HG03064 (cell line): ENCODE data around the gene CYP21A2.
"Not testable (repeated sequence)": the region's sequence is repeated elsewhere in the genome, so short reads cannot be mapped to it uniquely, and the experiment has no call there.

ENCODE experiments used
- ATAC-seq: cut with Tn5 transposase; IDR thresholded peaks from one replicate; pipeline ENCODE4 v1.9.1; 2021; ENCODE audit warnings: low read depth; ENCODE audit not compliant: unreplicated experiment

CYP21A2 gene

DNA sequence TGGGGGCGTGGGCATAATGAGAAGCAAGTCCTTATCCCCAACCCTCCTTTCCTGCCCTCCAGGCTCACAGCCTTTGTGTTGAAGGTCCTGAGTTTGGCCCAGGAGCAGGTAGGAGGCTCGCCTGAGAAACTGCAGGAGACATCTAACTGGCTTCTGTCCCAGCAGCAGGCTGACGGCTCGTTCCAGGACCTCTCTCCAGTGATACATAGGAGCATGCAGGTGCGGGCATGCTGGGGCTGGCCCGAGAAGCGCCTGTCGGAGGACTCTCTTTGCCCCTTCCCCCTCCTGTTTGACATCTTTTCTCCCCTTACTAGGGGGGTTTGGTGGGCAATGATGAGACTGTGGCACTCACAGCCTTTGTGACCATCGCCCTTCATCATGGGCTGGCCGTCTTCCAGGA is 9.6 kb upstream of the CYP21A2 start:
- not testable (repeated sequence) for ATAC-seq

DNA sequence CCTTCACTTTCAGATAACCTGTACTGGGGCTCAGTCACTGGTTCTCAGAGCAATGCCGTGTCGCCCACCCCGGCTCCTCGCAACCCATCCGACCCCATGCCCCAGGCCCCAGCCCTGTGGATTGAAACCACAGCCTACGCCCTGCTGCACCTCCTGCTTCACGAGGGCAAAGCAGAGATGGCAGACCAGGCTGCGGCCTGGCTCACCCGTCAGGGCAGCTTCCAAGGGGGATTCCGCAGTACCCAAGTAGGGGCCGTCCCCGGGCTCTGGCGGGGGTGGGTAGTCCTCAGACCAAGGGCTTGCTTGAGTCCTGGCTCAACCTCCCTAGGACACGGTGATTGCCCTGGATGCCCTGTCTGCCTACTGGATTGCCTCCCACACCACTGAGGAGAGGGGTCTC is 8.7 kb upstream of the CYP21A2 start:
- not testable (repeated sequence) for ATAC-seq

DNA sequence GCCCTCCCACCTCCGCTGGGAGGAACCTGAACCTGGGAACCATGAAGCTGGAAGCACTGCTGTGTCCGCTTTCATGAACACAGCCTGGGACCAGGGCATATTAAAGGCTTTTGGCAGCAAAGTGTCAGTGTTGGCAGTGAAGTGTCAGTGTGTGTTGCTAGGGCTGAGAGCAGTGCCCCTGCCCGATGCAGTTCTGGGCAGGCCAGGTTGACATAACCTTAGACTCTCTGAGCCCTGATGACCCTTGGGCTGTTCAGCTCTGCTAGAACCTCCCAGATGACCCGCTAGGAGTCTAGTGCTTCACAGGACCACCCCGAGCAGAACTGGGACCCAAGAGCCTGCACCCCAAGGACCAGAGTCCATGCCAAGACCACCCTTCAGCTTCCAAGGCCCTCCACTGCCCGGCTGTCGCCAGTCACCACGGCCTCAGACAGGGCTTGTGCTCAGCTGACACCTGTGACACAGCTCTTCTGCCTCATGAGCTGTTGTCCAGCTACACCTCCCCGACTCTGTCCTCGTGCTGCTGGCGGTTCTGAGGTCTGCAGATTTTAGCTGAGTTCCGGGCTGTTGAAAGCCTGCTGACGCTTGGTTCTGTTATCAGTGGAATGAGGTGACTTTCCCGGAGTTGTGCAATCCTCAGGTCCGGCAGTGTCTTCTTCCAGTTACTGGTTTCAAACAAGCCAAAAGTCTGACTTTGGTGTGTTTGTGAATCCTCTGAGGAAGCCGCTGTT is 2.8 kb upstream of the CYP21A2 start:
- not testable (repeated sequence) for ATAC-seq

DNA sequence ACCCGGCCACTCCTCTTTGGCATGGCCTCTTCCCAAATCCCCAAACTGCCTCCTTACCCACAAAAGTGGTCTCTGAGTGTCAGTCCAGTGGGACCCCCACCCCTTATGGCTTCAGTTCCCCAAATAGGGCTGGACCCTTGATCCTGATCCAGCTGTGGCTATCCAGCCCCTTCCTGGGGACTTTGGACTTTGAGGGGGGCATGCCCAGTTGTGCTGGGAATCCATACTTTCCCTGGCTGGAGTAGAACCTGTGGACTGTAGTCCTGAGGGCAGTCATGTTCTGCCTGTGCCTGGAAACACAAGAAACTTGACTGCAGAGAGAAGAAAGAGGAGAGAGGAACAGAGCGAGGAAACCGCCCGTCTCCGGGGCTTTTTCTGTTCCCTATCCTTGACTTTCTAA is 1.1 kb upstream of the CYP21A2 start:
- ATAC-seq = not testable (repeated sequence)

DNA sequence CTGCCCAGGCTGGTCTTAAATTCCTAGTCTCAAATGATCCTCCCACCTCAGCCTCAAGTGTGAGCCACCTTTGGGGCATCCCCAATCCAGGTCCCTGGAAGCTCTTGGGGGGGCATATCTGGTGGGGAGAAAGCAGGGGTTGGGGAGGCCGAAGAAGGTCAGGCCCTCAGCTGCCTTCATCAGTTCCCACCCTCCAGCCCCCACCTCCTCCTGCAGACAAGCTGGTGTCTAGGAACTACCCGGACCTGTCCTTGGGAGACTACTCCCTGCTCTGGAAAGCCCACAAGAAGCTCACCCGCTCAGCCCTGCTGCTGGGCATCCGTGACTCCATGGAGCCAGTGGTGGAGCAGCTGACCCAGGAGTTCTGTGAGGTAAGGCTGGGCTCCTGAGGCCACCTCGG is 663 bp downstream of the CYP21A2 start:
- not testable (repeated sequence) for ATAC-seq

DNA sequence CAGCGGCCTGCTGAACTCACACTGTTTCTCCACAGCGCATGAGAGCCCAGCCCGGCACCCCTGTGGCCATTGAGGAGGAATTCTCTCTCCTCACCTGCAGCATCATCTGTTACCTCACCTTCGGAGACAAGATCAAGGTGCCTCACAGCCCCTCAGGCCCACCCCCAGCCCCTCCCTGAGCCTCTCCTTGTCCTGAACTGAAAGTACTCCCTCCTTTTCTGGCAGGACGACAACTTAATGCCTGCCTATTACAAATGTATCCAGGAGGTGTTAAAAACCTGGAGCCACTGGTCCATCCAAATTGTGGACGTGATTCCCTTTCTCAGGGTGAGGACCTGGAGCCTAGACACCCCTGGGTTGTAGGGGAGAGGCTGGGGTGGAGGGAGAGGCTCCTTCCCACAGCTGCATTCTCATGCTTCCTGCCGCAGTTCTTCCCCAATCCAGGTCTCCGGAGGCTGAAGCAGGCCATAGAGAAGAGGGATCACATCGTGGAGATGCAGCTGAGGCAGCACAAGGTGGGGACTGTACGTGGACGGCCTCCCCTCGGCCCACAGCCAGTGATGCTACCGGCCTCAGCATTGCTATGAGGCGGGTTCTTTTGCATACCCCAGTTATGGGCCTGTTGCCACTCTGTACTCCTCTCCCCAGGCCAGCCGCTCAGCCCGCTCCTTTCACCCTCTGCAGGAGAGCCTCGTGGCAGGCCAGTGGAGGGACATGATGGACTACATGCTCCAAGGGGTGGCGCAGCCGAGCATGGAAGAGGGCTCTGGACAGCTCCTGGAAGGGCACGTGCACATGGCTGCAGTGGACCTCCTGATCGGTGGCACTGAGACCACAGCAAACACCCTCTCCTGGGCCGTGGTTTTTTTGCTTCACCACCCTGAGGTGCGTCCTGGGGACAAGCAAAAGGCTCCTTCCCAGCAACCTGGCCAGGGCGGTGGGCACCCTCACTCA is 1.4 kb downstream of the CYP21A2 start:
- ATAC-seq = not testable (repeated sequence)

GRCh38 chr6:32040299-32041049 is 2.3 kb downstream of the CYP21A2 start:
- ATAC-seq = not testable (repeated sequence)

DNA sequence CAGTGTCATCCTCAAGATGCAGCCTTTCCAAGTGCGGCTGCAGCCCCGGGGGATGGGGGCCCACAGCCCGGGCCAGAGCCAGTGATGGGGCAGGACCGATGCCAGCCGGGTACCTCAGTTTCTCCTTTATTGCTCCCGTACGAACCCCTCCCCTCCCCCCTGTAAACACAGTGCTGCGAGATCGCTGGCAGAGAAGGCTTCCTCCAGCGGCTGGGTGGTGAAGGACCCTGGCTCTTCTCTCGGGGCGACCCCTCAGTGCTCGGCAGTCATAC is 2.8 kb downstream of the CYP21A2 start:
- ATAC-seq = not testable (repeated sequence)

DNA sequence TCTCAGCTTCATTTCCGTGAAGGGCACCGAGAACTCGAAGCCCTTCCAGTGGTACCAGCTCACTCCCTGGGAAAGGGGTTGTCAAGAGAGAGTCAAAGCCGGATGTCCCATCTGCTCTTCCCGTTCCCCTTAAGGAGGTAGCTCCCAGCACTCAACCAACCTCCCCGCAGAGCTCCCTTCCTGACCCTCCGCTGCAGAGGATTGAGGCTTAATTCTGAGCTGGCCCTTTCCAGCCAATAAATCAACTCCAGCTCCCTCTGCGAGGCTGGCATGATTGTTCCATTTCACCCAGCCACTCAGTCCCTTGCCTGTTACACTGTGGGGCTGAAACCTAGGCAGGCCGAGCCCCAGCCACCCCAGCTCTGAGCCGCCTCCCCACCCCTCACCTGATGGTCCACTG is 3.2 kb downstream of the CYP21A2 start:
- not testable (repeated sequence) for ATAC-seq

DNA sequence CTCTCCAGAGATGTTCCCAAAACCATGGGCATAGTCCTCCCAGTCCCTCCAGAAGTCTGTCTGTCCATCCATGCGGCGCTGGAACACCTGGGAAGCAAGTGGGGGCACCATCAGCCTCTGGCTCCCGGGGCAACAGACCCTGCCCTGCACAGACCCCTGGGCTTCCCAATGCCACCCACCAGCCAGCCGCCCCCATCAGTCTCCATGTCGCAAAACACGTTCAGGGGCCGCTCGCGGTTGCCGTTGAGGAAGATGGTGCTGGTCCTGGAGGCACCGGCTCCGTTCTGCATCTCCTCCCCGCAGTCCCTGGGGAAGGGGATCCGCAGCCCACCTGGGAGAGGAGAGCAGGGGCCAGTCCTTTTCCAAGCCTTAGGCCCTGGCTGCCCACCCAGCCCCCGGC is 4.1 kb downstream of the CYP21A2 start:
- ATAC-seq = not testable (repeated sequence)

GRCh38 chr6:32043589-32044380 is 5.6 kb downstream of the CYP21A2 start:
- not testable (repeated sequence) for ATAC-seq

- ATAC-seq = not testable (repeated sequence)
Observed at GRCh38 chr6:32044916-32045315, 6.7 kb downstream of the CYP21A2 start.

GRCh38 chr6:32045811-32046449 is 7.7 kb downstream of the CYP21A2 start:
- ATAC-seq = no peak

DNA sequence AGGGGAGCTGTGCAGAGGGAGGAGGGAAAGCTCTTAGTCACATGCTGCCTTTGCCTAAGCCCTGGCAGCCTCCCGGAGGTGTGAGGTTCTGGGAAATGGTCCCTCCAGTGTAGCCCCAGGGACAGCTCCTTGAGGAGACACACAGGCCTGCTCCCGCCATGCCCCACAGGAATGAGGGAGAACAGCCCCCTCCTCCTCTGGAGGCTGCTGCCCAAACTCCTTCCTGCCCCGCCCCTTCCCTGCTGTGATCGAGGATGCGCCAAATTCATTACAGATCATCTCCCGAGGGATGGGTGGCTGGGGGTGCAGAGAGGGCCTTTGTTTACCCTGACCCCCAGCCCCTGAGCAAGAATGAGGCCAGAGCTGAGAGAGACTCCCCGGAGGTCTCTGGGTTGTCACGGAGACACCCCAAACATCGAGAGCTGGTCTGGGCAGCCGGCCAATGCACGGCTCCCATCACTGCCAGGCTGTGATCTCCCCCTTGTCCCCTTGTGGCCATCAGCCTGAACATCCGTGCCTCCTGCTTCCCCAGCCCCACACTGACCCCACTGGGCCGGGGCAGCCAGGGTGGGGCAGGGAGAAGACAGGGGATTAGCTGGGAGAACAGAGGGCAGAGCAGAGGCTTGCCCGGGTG is 8.4 kb downstream of the CYP21A2 start:
- ATAC-seq = no peak

DNA sequence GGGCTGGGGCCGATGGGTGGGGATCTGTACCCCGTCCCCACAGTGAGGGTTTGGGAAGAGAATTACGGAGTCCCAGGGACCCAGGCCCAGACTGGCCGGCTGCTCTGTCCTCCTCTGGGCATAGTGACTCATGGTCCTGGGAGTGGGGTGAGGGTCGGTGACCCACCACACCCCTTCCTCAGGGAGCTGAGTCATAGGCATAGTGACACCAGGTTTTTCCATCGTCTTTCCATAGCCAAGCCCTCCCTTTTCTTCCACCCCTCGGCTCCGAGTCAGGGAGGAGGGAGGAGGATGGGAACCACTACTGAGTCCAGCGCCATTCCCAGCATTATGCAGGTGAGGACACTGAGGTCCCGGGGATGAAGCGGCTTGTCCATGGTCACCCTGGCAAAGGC is 8.9 kb downstream of the CYP21A2 start:
- ATAC-seq = no peak

DNA sequence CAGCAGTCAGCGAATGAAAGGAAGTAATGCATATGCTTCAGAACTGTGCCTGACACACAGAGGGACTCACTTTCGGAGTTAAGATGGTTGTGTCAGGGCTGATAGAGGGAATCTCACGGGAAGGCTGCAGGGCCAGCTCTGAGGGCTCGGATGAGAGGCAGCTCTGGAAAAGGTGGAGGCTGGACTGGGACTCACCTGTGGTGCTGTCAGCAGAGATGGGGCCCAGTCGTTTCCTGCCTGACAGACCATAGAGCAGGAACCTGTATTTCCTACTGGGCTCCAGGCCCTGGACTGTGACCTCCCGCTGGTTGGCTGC is 9.3 kb downstream of the CYP21A2 start:
- ATAC-seq = no peak

GRCh38 chr6:32047855-32048766 is 9.9 kb downstream of the CYP21A2 start:
- no peak for ATAC-seq

- ATAC-seq = not testable (repeated sequence)
Observed at GRCh38 chr6:32049149-32049548, 10.9 kb downstream of the CYP21A2 start.
